ENCODE measurements around the gene MON1B. TPM values are rescaled to one million over a fixed set of nuclear protein-coding genes. Genes with fewer than 3 reads are reported as not detected.

The MON1B gene
- total RNA-seq, 1 experiment from 2014 or later, result 48.0 TPM

DNA sequence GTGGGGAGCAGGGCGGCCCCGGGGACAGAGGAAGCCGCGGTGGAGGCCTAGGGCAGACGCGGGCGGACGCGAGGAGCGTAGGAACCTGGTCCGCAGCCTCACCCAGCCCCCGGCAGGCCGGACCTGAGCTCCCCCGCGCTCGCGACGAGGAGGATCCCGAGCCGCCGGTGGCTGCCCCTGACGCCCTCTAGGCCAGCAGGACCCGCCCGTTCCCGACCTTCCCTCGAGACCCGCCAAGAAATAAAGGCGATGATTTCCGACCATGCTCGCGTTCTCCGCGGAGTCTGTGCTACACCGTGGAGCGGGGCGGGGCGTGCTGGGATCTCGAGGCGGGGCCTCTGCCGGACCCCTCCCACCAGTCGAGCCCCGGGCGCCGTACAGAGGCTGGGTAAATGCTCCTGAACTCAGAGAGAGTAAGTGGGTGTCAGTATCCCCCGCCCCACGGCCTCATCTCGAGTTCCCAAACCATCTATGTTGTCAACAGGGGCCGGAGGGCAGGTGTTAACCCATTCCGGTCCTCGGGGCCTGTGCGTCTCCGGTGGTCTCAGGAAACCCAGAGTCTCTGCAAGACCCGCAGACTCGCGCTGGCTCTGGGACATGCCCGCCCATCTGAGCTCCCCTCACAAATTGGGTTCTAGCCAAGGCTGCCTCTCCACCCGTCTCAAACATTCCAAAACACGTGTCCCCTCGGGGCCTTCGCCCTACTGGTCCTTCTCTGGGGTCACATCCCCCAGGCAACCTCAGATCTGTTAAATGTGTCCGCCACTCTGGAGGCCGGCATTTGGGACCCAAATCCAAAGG is 22.0 kb downstream of the MON1B start:
- Histone ChIP-seq H3K56ac (ENCODE audit: insufficient read length, low read depth, low read length) (no peak overlapping the region), H2BK5ac (ENCODE audit: insufficient read length, low read length) (no peak overlapping the region), H3K27ac (ENCODE audit: insufficient read length, low read depth, low read length) (no peak overlapping the region), H2BK12ac (ENCODE audit: insufficient read length, low read depth, low read length) (no peak overlapping the region), H3K79me2 (ENCODE audit: insufficient read depth, low read length) (no peaks in the 10 kb centered on the region), H2AFZ (ENCODE audit: low read length) (no peak overlapping the region), H2BK15ac (ENCODE audit: low read depth, low read length) (no peak overlapping the region), H2AK5ac (ENCODE audit: insufficient read length, low read length) (no peak overlapping the region), H4K8ac (replicated peaks; ENCODE audit: insufficient read length, low read depth, low read length) (no peak overlapping the region), H3K4me2 (ENCODE audit: insufficient read depth, insufficient read length, low read length) (peak overlapping the region; percentile 25), H3K14ac (ENCODE audit: insufficient read depth, low read length) (peak overlapping the region; percentile 90), H3K27me3 (ENCODE audit: insufficient read depth, low read length) (no peaks in the 10 kb centered on the region), H3K79me1 (ENCODE audit: insufficient read depth, low read depth, low read length, poor library complexity, severe bottlenecking) (no peaks in the 10 kb centered on the region), H4K20me1 (ENCODE audit: control insufficient read depth, insufficient read depth, insufficient read length) (no peaks in the 10 kb centered on the region), H3T11ph (ENCODE audit: low read length) (no peak overlapping the region), H3K23ac (ENCODE audit: insufficient read length, low read depth, low read length) (no peak overlapping the region), H2BK120ac (ENCODE audit: low read depth, low read length, poor library complexity, severe bottlenecking) (peak overlapping the region; percentile 51), H2BK20ac (ENCODE audit: low read depth, low read length, poor library complexity, severe bottlenecking) (no peak overlapping the region), H3K9me3 (ENCODE audit: control insufficient read depth, low read depth, low read length) (no peaks in the 10 kb centered on the region), H4K91ac (ENCODE audit: insufficient read length, low read depth, low read length) (no peak overlapping the region), H3K9ac (ENCODE audit: extremely low read depth, insufficient read length, low read length) (peak overlapping the region; percentile 50), H3K18ac (ENCODE audit: insufficient read length, low read depth, low read length) (peak overlapping the region; percentile 74), H3K23me2 (ENCODE audit: insufficient read length, low read depth, low read length, poor library complexity, severe bottlenecking) (peaks cover 4% of the 10 kb centered on the region), H3K4me1 (ENCODE audit: insufficient read depth, low read length) (peaks cover 3% of the 10 kb centered on the region; the same call in 1 of the 2 replicates), H3K4ac (ENCODE audit: low read depth, low read length) (no peak overlapping the region), H4K5ac (ENCODE audit: insufficient read length, low read depth, low read length) (no peak overlapping the region)
- Mint-ChIP-seq H3K27ac (peak overlapping the region in 1 of 3 experiments; percentile 70; a peak in 2 of 7 replicates), H3K4me3 (peak overlapping the region; percentile 74 to 80), H3K27me3 (ENCODE audit: low read depth) (peaks cover 2% of the 10 kb centered on the region), H3K36me3 (ENCODE audit: insufficient read depth in 1 of 3, low read depth in 3 of 3) (peaks cover 4 to 6% (median 5%) of the 10 kb centered on the region in 3 experiments), H3K9me3 (no peaks in the 10 kb centered on the region), H3K4me1 (peaks cover 16 to 19% of the 10 kb centered on the region in 2 experiments)
- no CpG with 5 or more reads among the region's 62 CpGs for WGBS (ENCODE audit: extremely low coverage, insufficient read length, low lambda C conversion rate)
- DNase-seq, result peak; percentile 85
- TF ChIP-seq, protein P1, sequence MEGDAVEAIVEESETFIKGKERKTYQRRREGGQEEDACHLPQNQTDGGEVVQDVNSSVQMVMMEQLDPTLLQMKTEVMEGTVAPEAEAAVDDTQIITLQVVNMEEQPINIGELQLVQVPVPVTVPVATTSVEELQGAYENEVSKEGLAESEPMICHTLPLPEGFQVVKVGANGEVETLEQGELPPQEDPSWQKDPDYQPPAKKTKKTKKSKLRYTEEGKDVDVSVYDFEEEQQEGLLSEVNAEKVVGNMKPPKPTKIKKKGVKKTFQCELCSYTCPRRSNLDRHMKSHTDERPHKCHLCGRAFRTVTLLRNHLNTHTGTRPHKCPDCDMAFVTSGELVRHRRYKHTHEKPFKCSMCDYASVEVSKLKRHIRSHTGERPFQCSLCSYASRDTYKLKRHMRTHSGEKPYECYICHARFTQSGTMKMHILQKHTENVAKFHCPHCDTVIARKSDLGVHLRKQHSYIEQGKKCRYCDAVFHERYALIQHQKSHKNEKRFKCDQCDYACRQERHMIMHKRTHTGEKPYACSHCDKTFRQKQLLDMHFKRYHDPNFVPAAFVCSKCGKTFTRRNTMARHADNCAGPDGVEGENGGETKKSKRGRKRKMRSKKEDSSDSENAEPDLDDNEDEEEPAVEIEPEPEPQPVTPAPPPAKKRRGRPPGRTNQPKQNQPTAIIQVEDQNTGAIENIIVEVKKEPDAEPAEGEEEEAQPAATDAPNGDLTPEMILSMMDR (conservative IDR thresholded peaks at IDR 0.05), result no peak

Measured in H9 (cell line).